Measurements from ENCODE around the gene ADCK2. TPM values are rescaled to one million over a fixed set of nuclear protein-coding genes. Genes with fewer than 3 reads are reported as not detected.

ADCK2 gene
- total RNA-seq, 1 experiment from 2014 or later: 7.5 TPM

- CTCF ChIA-PET: no interaction called here
- H3K27ac ChIP-seq (ENCODE audit: low read depth, low read length, poor library complexity, severe bottlenecking): no peak overlapping the region
- no peaks in the 10 kb centered on the region for H3K36me3 ChIP-seq (ENCODE audit: insufficient read depth, low read length, poor library complexity, severe bottlenecking)
- DNase-seq (ENCODE audit: low spot score): no peak
- BruUV-seq (replicated peaks): no TSS peak
- H3K4me1 ChIP-seq (ENCODE audit: insufficient read depth, low read length, poor library complexity, severe bottlenecking): no peaks in the 10 kb centered on the region
- intact Hi-C loops (cut with micrococcal nuclease; ENCODE audit: unreplicated experiment): no loop called here
- no peak for TF ChIP-seq EZH2 (IDR thresholded peaks at IDR 0.05; ENCODE audit: borderline replicate concordance, low read depth, low read length, poor library complexity, severe bottlenecking)
- peak; percentile 55 for TF ChIP-seq CTCF (conservative IDR thresholded peaks at IDR 0.05; ENCODE audit: low read depth, low read length)
- no peaks in the 10 kb centered on the region for H3K9me3 ChIP-seq (ENCODE audit: low read depth, low read length, poor library complexity, severe bottlenecking)
- peaks cover 6% of the 10 kb centered on the region for H3K27me3 ChIP-seq (replicated peaks; ENCODE audit: insufficient read depth, low read depth, low read length, poor library complexity)
- POLR2A ChIA-PET (ENCODE audit: low non-redundant PET): no interaction called here
- H3K4me3 ChIP-seq (ENCODE audit: low read depth, low read length, poor library complexity, severe bottlenecking): no peak overlapping the region
Observed at GRCh38 chr7:140645166-140645900, 27.4 kb upstream of the ADCK2 start.

GRCh38 chr7:140646931-140647647 lies 25.7 kb upstream of the ADCK2 start:
- no TSS peak for BruUV-seq (replicated peaks)
- H3K4me3 ChIP-seq (ENCODE audit: low read depth, low read length, poor library complexity, severe bottlenecking): no peak overlapping the region

More at GRCh38 chr7:140646931-140647647, 25.7 kb upstream of the ADCK2 start:
- intact Hi-C loops (cut with micrococcal nuclease; ENCODE audit: unreplicated experiment): no loop called here
- Histone ChIP-seq H3K36me3 (ENCODE audit: insufficient read depth, low read length, poor library complexity, severe bottlenecking) (no peaks in the 10 kb centered on the region), H3K27ac (ENCODE audit: low read depth, low read length, poor library complexity, severe bottlenecking) (no peak overlapping the region), H3K4me1 (ENCODE audit: insufficient read depth, low read length, poor library complexity, severe bottlenecking) (no peaks in the 10 kb centered on the region), H3K9me3 (ENCODE audit: low read depth, low read length, poor library complexity, severe bottlenecking) (no peaks in the 10 kb centered on the region), H3K27me3 (replicated peaks; ENCODE audit: insufficient read depth, low read depth, low read length, poor library complexity) (no peaks in the 10 kb centered on the region)
- POLR2A ChIA-PET (ENCODE audit: low non-redundant PET): no interaction called here
- no peak for DNase-seq (ENCODE audit: low spot score)
- TF ChIP-seq EZH2 (IDR thresholded peaks at IDR 0.05; ENCODE audit: borderline replicate concordance, low read depth, low read length, poor library complexity, severe bottlenecking): no peak
- TF ChIP-seq CTCF (conservative IDR thresholded peaks at IDR 0.05; ENCODE audit: low read depth, low read length): peak; percentile 48; the same call in 1 of the 2 replicates
- CTCF ChIA-PET: interaction anchor here (0.5 kb wide), 1 partner anchor 19 kb away, joined by 3 read pairs; no protein-coding TSS in a partner anchor

All from A673 (cell line).